Suprapubic skin (tissue), 3 donors: Measurements from ENCODE around the gene RAB27A.

Experiments used
- EP300 ChIP-seq: sonication (generic); formaldehyde crosslinking; IDR thresholded peaks from one replicate; pipeline ENCODE4 v1.6.1; 2017; ENCODE audit warnings: antibody characterized with exemption
- POLR2A ChIP-seq, 2 donors: fragments of 450-650 bp; IDR thresholded peaks; one replicate each; pipeline ENCODE4 v1.6.1; 2017; ENCODE audit warnings: antibody characterized with exemption in 2 of 2, mild to moderate bottlenecking in 2 of 2, moderate library complexity in 2 of 2
- TF ChIP-seq, protein P1 (sequence below), 2 donors: fragments of 200-600 bp in 1 of 2; fragments of 450-650 bp in 1 of 2; sonication (generic) in 1 of 2; IDR thresholded peaks; one replicate each; pipeline ENCODE4 v1.5.1; 2016 to 2019; ENCODE audit warnings: antibody characterized with exemption in 2 of 2, mild to moderate bottlenecking in 1 of 2, moderate library complexity in 1 of 2

DNA sequence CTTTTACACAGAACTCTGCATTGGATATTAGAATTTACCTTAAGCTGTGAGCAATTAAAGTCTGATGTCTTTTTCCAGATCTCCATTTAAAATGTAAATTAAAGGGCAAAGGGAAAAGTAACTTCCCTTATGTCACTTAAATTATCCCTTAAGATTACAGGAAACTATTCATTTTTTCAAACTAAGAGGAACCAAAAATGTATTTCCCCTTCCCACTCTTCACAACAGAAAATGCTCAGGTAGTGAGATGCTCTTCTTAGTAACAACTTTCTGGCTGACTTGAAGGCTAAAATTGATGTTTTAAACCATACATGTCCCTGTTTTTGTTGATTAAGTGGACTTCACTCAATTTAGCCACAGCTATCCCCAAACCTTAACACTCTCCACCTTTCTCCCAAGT is 110.5 kb downstream of the RAB27A start:
- TF ChIP-seq, protein P1, sequence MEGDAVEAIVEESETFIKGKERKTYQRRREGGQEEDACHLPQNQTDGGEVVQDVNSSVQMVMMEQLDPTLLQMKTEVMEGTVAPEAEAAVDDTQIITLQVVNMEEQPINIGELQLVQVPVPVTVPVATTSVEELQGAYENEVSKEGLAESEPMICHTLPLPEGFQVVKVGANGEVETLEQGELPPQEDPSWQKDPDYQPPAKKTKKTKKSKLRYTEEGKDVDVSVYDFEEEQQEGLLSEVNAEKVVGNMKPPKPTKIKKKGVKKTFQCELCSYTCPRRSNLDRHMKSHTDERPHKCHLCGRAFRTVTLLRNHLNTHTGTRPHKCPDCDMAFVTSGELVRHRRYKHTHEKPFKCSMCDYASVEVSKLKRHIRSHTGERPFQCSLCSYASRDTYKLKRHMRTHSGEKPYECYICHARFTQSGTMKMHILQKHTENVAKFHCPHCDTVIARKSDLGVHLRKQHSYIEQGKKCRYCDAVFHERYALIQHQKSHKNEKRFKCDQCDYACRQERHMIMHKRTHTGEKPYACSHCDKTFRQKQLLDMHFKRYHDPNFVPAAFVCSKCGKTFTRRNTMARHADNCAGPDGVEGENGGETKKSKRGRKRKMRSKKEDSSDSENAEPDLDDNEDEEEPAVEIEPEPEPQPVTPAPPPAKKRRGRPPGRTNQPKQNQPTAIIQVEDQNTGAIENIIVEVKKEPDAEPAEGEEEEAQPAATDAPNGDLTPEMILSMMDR (IDR thresholded peaks at IDR 0.05) = no peak
- TF ChIP-seq POLR2A (IDR thresholded peaks at IDR 0.05) = no peak
- TF ChIP-seq EP300 = no peak
